HepG2 (cell line): Measurements from ENCODE around the gene UNC5B. TPM values are rescaled to one million over a fixed set of nuclear protein-coding genes. Genes with fewer than 3 reads are reported as not detected.

ENCODE experiments used
- ATAC-seq: fragments of 200-7000 bp; cut with Tn5 transposase; 3 replicates; pipeline ENCODE4 v1.9.1; 2020; ENCODE audit warnings: mild to moderate bottlenecking, moderate library complexity
- BruUV-seq: library from RNA; stranded (reverse); fragments of 400-500 nt; replicated peaks from 2 replicates; lab custom pipeline; 2021; lab: Mats Ljungman, UMichigan
- CTCF ChIA-PET: fragments of 300-600 bp; formaldehyde crosslinking; extraction: SDS; loops from one replicate; lab custom pipeline; 2021; ENCODE audit warnings: low total read pairs, inconsistent platforms, low intra/inter-chr PET ratio; lab: Yijun Ruan, JAX
- POLR2A ChIA-PET: fragments of 350-600 bp; sonication (Branson Sonifier 250); formaldehyde crosslinking; loops from one replicate; lab custom pipeline; 2020; ENCODE audit warnings: antibody characterized with exemption, inconsistent platforms; lab: Yijun Ruan, JAX
- DNase-seq: peaks from one replicate; pipeline ENCODE4 v3.0.0-alpha.2; 2015; ENCODE audit warnings: low spot score
- FAIRE-seq: peaks from 3 replicates; lab custom pipeline; 2011; peaks lifted over from hg19 to GRCh38; lab: Jason Lieb, UNC
- H2AFZ ChIP-seq: one replicate; pipeline ENCODE4 v1.6.1; 2011; ENCODE audit warnings: low read length, inconsistent platforms
- H3K27ac ChIP-seq: fragments of 300-600 bp; 3 replicates; pipeline ENCODE4 v1.8.0; 2011; ENCODE audit warnings: mixed run types, mild to moderate bottlenecking, mixed read lengths, low read length, inconsistent platforms; ENCODE audit not compliant: insufficient read depth; ENCODE audit errors: extremely low read length
- H3K27me3 ChIP-seq, 2 experiments: fragments of 200-600 bp in 1 of 2; 2 replicates in 1 of 2; 3 replicates in 1 of 2; pipeline versions ENCODE4 v1.6.0 to v1.8.0; 2011; ENCODE audit warnings: low read length in 2 of 2, mild to moderate bottlenecking in 2 of 2, moderate library complexity in 2 of 2, inconsistent platforms in 1 of 2; ENCODE audit not compliant: insufficient read depth in 2 of 2, control insufficient read depth in 1 of 2
- H3K36me3 ChIP-seq, 2 experiments: fragments of 200-600 bp in 1 of 2; replicated peaks in 1 of 2; 2 replicates in 1 of 2; 3 replicates in 1 of 2; pipeline versions ENCODE4 v1.5.1 to v1.8.0; 2011; ENCODE audit warnings: low read length in 2 of 2, inconsistent platforms in 1 of 2; ENCODE audit not compliant: insufficient read depth in 2 of 2, control insufficient read depth in 1 of 2
- H3K4me1 ChIP-seq: 2 replicates; pipeline ENCODE4 v1.5.1; 2012; ENCODE audit warnings: low read length, inconsistent platforms; ENCODE audit not compliant: insufficient read depth
- H3K4me2 ChIP-seq: 2 replicates; pipeline ENCODE4 v1.6.0; 2011; ENCODE audit warnings: low read depth, low read length, inconsistent platforms
- H3K4me3 ChIP-seq, 3 experiments: fragments of 200-600 bp in 1 of 3; sonication (generic), shearing (Covaris generic) in 1 of 3; replicated peaks in 1 of 3; 2 replicates each; pipeline ENCODE4 v1.5.1; 2011 to 2016; ENCODE audit warnings: low read length in 3 of 3, inconsistent platforms in 2 of 3, low read depth in 2 of 3, mild to moderate bottlenecking in 2 of 3, control low read depth in 1 of 3, mixed read lengths in 1 of 3; ENCODE audit not compliant: insufficient read depth in 1 of 3
- H3K79me2 ChIP-seq: one replicate; pipeline ENCODE4 v1.6.1; 2011; ENCODE audit warnings: low read length, inconsistent platforms; ENCODE audit not compliant: insufficient read depth
- H3K9ac ChIP-seq: 2 replicates; pipeline ENCODE4 v1.6.0; 2011; ENCODE audit warnings: mild to moderate bottlenecking, low read depth, low read length, inconsistent platforms; ENCODE audit not compliant: insufficient read depth
- H3K9me3 ChIP-seq: 2 replicates; pipeline ENCODE4 v1.5.1; 2012; ENCODE audit warnings: mild to moderate bottlenecking, low read length
- H4K20me1 ChIP-seq: 2 replicates; pipeline ENCODE4 v1.6.0; 2011; ENCODE audit warnings: inconsistent platforms, mild to moderate bottlenecking, low read length, moderate library complexity; ENCODE audit not compliant: insufficient read depth
- CEBPZ ChIP-seq: IDR thresholded peaks from 2 replicates; pipeline ENCODE4 v1.6.1; 2012; ENCODE audit warnings: low read length, improper control_type of control experiment
- CHCHD3 ChIP-seq: sonication (generic); formaldehyde crosslinking; IDR thresholded peaks from 2 replicates; pipeline ENCODE4 v1.8.0; 2022; ENCODE audit warnings: mild to moderate bottlenecking, missing genetic modification reagents, moderate library complexity
- ETV5 ChIP-seq: IDR thresholded peaks from 2 replicates; pipeline ENCODE4 v1.6.1; 2018; ENCODE audit warnings: missing biosample characterization, missing genetic modification reagents, inconsistent platforms, borderline replicate concordance
- JARID2 ChIP-seq: sonication (generic); formaldehyde crosslinking; IDR thresholded peaks from 2 replicates; pipeline ENCODE4 v1.8.1; 2023; ENCODE audit warnings: missing genetic modification reagents, inconsistent platforms; ENCODE audit not compliant: insufficient replicate concordance
- JUN ChIP-seq: sonication (generic); formaldehyde crosslinking; IDR thresholded peaks from 2 replicates; pipeline ENCODE4 v1.4.0; 2020; ENCODE audit warnings: mild to moderate bottlenecking, missing genetic modification reagents
- MTA1 ChIP-seq: sonication (generic); formaldehyde crosslinking; IDR thresholded peaks from 2 replicates; pipeline ENCODE4 v1.4.0; 2020; ENCODE audit warnings: missing genetic modification reagents, mild to moderate bottlenecking, borderline replicate concordance
- NFKB2 ChIP-seq: sonication (generic); formaldehyde crosslinking; IDR thresholded peaks from 2 replicates; pipeline ENCODE4 v1.4.0; 2020; ENCODE audit warnings: missing genetic modification reagents, borderline replicate concordance
- PHB2 ChIP-seq: fragments of 450-650 bp; IDR thresholded peaks from 2 replicates; pipeline ENCODE4 v1.6.1; 2018; ENCODE audit not compliant: partially characterized antibody
- SMC3 ChIP-seq: IDR thresholded peaks from 2 replicates; pipeline ENCODE4 v1.6.1; 2011; ENCODE audit warnings: low read length, improper control_type of control experiment
- TCF7L2 ChIP-seq: IDR thresholded peaks from 2 replicates; pipeline ENCODE4 v1.6.1; 2011; ENCODE audit warnings: mild to moderate bottlenecking, low read depth, low read length, moderate library complexity
- TMF1 ChIP-seq: sonication (generic); formaldehyde crosslinking; IDR thresholded peaks from 2 replicates; pipeline ENCODE4 v1.8.1; 2022; ENCODE audit warnings: low read depth, missing genetic modification reagents
- ZNF296 ChIP-seq: sonication (generic); formaldehyde crosslinking; conservative IDR thresholded peaks from 2 replicates; pipeline ENCODE4 v1.5.0; 2020; ENCODE audit warnings: mild to moderate bottlenecking, missing genetic modification reagents
- ZNF598 ChIP-seq: sonication (generic); formaldehyde crosslinking; IDR thresholded peaks from 2 replicates; pipeline ENCODE4 v1.5.1; 2020; ENCODE audit warnings: mild to moderate bottlenecking, missing genetic modification reagents, borderline replicate concordance
- ZNF674 ChIP-seq: sonication (generic); formaldehyde crosslinking; IDR thresholded peaks from 2 replicates; pipeline ENCODE4 v1.5.0; 2020; ENCODE audit warnings: low read depth, mild to moderate bottlenecking, missing genetic modification reagents
- ZNF879 ChIP-seq: sonication (generic); formaldehyde crosslinking; IDR thresholded peaks from 2 replicates; pipeline ENCODE4 v1.8.1; 2023; ENCODE audit warnings: missing genetic modification reagents
- WGBS: methylation state at CpG from one replicate; pipeline ENCODE4 v1.1.6; 2017; ENCODE audit warnings: low lambda C conversion rate; 5-methylcytosine and 5-hydroxymethylcytosine counted together
- in situ Hi-C: cut with HindIII; loops from 2 replicates; pipeline ENCODE4 v1.10.0; 2017; ENCODE audit warnings: low pct_unique_long_range_greater_than_20kb; ENCODE audit not compliant: extremely low pct_ligation_motif_present
- intact Hi-C: fragments of 100-400 bp; cut with micrococcal nuclease; formaldehyde crosslinking; loops from one replicate; pipeline ENCODE4 v1.10.0; 2022; ENCODE audit not compliant: unreplicated experiment
- polyA plus RNA-seq, 8 experiments: library from polyadenylated mRNA; depleted of rRNA in 3 of 8; stranded (reverse) in 7 of 8; unstranded in 1 of 8; fragments of >200 nt; fragmentation: Illumina TruSeq in 4 of 8; extraction: Trizol in 4 of 8; gene quantifications; 2 replicates each; pipeline versions ENCODE4 v1.2.1 to v1.2.3, GENCODE V29; 2011 to 2016; ENCODE audit warnings: low read depth in 4 of 8, missing spikeins in 1 of 8, mixed read lengths in 1 of 8; ENCODE audit not compliant: insufficient read depth in 1 of 8
- total RNA-seq, 5 experiments: library from RNA; depleted of rRNA; stranded (reverse); fragments of >200 nt; fragmentation: Illumina TruSeq; extraction: Trizol; gene quantifications; 2 replicates each; pipeline ENCODE4 v1.2.3, GENCODE V29; 2016; ENCODE audit warnings: low read depth in 1 of 5
- TF ChIP-seq, protein P1 (sequence below): IDR thresholded peaks from 2 replicates; pipeline ENCODE4 v1.6.1; 2016; ENCODE audit warnings: missing compliant biosample characterization, missing genetic modification reagents, borderline replicate concordance
- TF ChIP-seq, protein P2 (sequence below): sonication (generic); formaldehyde crosslinking; IDR thresholded peaks from 2 replicates; pipeline ENCODE4 v1.4.0; 2020; ENCODE audit warnings: mild to moderate bottlenecking, missing genetic modification reagents
- TF ChIP-seq, protein P3 (sequence below): sonication (generic); IDR thresholded peaks from 2 replicates; pipeline ENCODE4 v1.6.1; 2016; ENCODE audit warnings: low read depth, borderline replicate concordance

Gene UNC5B
- total and polyA plus RNA-seq, 2 of the 13 experiments (the other 11 are each of a cell fraction or from before 2014, with no cell fraction given): 0.07 TPM

GRCh38 chr10:71333129-71333887, 120.9 kb downstream of the UNC5B start:
- Histone ChIP-seq H3K27me3 (no peaks in the 10 kb centered on the region), H3K36me3 (peaks cover 7 to 14% of the 10 kb centered on the region in 2 experiments), H3K4me3 (peak overlapping the region in 2 of 3 experiments; percentile 23 to 51; a peak in 3 of 6 replicates), H2AFZ (no peak overlapping the region), H3K27ac (peak overlapping the region; percentile 92), H3K9ac (peak overlapping the region; percentile 67), H3K4me1 (peaks cover 86% of the 10 kb centered on the region), H3K79me2 (peaks cover 17% of the 10 kb centered on the region), H3K9me3 (no peaks in the 10 kb centered on the region), H4K20me1 (no peaks in the 10 kb centered on the region), H3K4me2 (peak overlapping the region; percentile 82)
- FAIRE-seq (no peak), DNase-seq (no peak), ATAC-seq (peak; percentile 14)
- BruUV-seq: no TSS peak
- intact Hi-C loops (no loop called here), in situ Hi-C loops (loop anchor here (25.0 kb wide), 1 partner anchor 704 kb away; no protein-coding TSS in a partner anchor)
- ChIA-PET POLR2A (interaction anchor here (1.1 to 16.7 kb wide), 9 partner anchors 8 to 518 kb away, joined by 3 to 210 read pairs (median 9); partner anchors contain the start of genes PSAP and SLC29A3), CTCF (no interaction called here)
- WGBS: 53% methylated on average over 6 of the region's 9 CpGs
- no peak for TF ChIP-seq CHCHD3 (CRISPR knock-in tag)
- TF ChIP-seq, protein P1, sequence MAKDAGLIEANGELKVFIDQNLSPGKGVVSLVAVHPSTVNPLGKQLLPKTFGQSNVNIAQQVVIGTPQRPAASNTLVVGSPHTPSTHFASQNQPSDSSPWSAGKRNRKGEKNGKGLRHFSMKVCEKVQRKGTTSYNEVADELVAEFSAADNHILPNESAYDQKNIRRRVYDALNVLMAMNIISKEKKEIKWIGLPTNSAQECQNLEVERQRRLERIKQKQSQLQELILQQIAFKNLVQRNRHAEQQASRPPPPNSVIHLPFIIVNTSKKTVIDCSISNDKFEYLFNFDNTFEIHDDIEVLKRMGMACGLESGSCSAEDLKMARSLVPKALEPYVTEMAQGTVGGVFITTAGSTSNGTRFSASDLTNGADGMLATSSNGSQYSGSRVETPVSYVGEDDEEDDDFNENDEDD (CRISPR knock-in tag): no peak
- TF ChIP-seq JUN (CRISPR knock-in tag): no peak
- no peak for TF ChIP-seq JARID2
- peak; percentile 61; the same call in 1 of the 2 replicates for TF ChIP-seq ZNF598
- no peak for TF ChIP-seq MTA1 (CRISPR knock-in tag)
- no peak for TF ChIP-seq ZNF879
- TF ChIP-seq ZNF296 (CRISPR knock-in tag): no peak
- TF ChIP-seq PHB2: no peak
- TF ChIP-seq, protein P2, sequence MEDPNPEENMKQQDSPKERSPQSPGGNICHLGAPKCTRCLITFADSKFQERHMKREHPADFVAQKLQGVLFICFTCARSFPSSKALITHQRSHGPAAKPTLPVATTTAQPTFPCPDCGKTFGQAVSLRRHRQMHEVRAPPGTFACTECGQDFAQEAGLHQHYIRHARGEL: no peak
- no peak for TF ChIP-seq TCF7L2
- TF ChIP-seq ZNF674: no peak
- TF ChIP-seq ETV5 (CRISPR knock-in tag): no peak
- TF ChIP-seq, protein P3, sequence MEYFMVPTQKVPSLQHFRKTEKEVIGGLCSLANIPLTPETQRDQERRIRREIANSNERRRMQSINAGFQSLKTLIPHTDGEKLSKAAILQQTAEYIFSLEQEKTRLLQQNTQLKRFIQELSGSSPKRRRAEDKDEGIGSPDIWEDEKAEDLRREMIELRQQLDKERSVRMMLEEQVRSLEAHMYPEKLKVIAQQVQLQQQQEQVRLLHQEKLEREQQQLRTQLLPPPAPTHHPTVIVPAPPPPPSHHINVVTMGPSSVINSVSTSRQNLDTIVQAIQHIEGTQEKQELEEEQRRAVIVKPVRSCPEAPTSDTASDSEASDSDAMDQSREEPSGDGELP: no peak
- TF ChIP-seq SMC3: no peak
- TF ChIP-seq NFKB2 (CRISPR knock-in tag): no peak
- no peak for TF ChIP-seq CEBPZ
- TF ChIP-seq TMF1 (CRISPR knock-in tag): 0 out of 2 replicates have a peak, but pooled peaks have one; percentile 43
